Stimulated activated CD8-positive, alpha-beta memory T cell treated with anti-CD3 and anti-CD28 coated beads, Interleukin-7, amount 100 ng/mL, for 24 hours (primary cell): Measurements from ENCODE around the gene SNRPF.
A peak's percentile ranks its signal among the peaks of the same experiment; 100 is the strongest.
"Not testable (repeated sequence)": the region's sequence is repeated elsewhere in the genome, so short reads cannot be mapped to it uniquely, and the experiment has no call there.

Experiments
- DNase-seq: peaks from one replicate; pipeline ENCODE4 v3.0.0-alpha.2; 2020; ENCODE audit warnings: low read depth

SNRPF gene

GRCh38 chr12:95858451-95859343 lies at the start of gene SNRPF:
SNRPF (plus strand) TSS chr12:95858952; CDS start chr12:95859074, 122 bp downstream.
- peak; percentile 87 for DNase-seq

GRCh38 chr12:95809000-95809680 lies 49.6 kb upstream of the SNRPF start:
- DNase-seq: no peak

GRCh38 chr12:95810411-95810810 lies 48.3 kb upstream of the SNRPF start:
- DNase-seq: no peak

GRCh38 chr12:95812155-95812554 lies 46.6 kb upstream of the SNRPF start:
- DNase-seq: not testable (repeated sequence)

GRCh38 chr12:95815632-95816212 lies 43.0 kb upstream of the SNRPF start:
- no peak for DNase-seq

GRCh38 chr12:95820096-95820703 lies 38.6 kb upstream of the SNRPF start:
- DNase-seq: no peak

DNA sequence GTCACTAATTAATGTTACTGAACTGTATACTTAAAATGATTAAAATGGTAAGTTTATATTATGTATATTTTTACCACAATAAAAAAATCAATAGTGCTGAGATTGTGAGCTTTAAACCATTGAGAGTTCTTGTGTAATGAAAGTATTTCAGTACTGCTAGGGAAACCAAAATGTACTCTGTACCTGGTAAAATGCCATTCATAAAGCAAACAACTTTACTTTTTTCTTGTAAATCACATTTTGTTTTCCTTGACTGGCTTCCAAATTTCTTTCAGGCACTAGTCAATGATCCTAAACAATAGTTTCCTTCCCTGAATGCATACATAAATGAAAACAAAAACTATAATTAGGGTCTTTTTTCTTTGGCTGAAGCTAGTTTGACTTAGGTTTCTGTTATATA lies 29.4 kb upstream of the SNRPF start:
- no peak for DNase-seq

DNA sequence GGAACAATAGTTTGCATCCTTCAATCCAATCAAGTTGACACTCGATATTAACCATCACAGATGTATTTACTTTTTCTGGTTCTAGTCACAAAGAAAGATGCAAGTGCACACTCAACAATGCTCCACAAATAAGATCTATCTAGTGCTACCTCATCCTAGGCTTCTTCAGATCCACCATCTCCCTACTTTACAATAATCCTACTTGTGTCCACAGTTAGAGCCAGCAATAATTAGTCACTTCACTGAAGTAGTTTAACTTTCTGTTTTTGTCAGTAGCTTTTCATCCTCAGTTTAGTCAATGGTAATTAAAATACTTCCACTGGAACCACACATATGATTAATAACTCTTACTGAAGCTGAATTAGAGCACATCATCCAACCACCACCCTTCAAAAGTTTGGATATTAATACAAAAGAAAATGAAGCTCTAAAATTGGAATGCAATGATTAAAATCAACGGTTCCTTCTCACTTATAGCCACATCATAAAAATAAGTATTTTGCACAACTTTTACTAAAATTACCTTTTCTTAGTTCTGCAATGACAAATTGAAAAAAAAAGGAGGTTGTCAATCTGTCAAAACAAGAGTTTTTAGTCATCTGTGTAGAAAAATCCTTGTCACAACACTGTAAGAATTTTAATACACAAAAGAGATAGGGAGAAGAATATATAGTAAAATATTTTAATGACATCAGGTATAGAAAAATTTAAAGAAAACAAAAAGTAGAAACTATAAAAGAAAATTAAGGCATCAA lies 28.2 kb upstream of the SNRPF start:
- no peak for DNase-seq

GRCh38 chr12:95834572-95834971 lies 24.2 kb upstream of the SNRPF start:
- no peak for DNase-seq

GRCh38 chr12:95836185-95836609 lies 22.6 kb upstream of the SNRPF start:
- no peak for DNase-seq

DNA sequence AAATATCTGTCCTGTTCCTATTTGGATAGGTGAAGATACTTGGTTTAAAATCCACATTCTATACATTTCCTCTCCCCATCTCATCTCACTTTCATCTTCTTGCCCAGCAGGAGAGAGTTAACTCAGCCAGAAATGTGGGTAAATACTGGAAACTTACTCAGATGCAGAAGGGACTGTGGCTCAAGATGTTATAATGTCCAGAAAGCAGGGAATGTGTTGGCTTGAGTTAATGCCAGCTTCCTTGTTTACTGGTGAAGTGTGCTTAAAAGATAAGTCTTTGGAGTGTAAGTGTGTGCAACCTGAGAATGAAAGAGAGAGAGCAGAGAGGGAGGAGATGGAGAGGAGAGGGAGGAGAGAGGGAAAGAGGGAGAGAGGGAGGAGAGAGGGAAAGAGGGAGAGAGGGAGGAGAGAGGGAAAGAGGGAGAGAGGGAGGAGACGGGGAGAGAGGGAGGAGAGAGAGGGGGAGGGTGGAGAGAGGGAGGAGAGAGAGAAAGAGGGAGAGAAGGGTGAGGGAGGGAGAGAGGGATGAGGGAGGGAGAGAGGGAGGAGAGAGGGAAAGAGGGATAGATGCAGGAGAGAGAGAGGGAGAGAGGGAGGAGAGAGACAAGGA lies 22.0 kb upstream of the SNRPF start:
- no peak for DNase-seq

- DNase-seq: no peak
Measured at GRCh38 chr12:95837240-95838038, 21.3 kb upstream of the SNRPF start.

GRCh38 chr12:95838125-95838524 lies 20.6 kb upstream of the SNRPF start:
- no peak for DNase-seq

DNA sequence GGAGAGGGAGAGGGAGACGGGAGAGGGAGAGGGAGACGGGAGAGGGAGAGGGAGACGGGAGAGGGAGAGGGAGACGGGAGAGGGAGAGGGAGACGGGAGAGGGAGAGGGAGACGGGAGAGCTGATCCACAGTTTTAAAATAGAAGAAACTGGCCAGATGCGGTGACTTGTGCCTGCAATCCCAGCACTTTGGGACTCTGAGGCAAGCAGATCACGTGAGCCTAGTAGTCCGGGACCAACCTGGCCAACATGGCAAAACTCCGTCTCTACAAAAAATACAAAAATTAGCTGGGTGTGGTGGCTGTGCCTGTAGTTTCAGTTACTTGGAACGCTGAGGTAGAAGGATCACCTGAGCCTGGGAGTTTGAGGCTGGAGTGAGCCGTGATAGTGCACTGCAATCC lies 16.3 kb upstream of the SNRPF start:
- DNase-seq: not testable (repeated sequence)

- no peak for DNase-seq
Measured at GRCh38 chr12:95848575-95849388, 10.0 kb upstream of the SNRPF start.

- no peak for DNase-seq
Measured at GRCh38 chr12:95851606-95852005, 7.1 kb upstream of the SNRPF start.

- DNase-seq: no peak
Measured at GRCh38 chr12:95852133-95852532, 6.6 kb upstream of the SNRPF start.

GRCh38 chr12:95857156-95857555 lies 1.6 kb upstream of the SNRPF start:
- DNase-seq: no peak

DNA sequence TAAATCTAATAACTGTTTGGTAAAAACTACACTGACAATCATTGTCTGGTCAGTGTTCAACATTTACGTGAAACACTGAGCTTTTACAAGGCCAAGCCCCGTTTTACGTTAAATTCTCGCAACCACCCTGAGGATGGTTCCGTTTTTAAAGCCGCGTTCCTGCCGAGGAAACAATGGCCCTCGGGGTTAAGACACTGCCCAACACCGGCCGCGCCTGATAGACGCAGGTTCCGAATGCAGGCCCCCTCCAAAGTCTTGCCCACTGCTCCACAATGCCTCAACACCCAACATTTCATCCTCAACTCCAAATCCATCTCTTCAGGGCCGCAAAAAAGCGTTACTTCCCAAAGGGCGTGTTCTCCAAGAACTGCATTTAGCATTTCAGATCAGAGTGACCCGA lies 953 bp upstream of the SNRPF start:
- DNase-seq: no peak
